GM21515 (cell line): Measurements from ENCODE around the gene KCNQ2.

Experiments
- ATAC-seq: cut with Tn5 transposase; IDR thresholded peaks from one replicate; pipeline ENCODE4 v1.9.1; 2021; ENCODE audit not compliant: unreplicated experiment

Gene KCNQ2

GRCh38 chr20:63360850-63361518, 111.5 kb downstream of the KCNQ2 start, which contains the start of gene CHRNA4:
TSS of gene CHRNA4 (minus strand) at chr20:63361349. CDS start at chr20:63361165, 184 bp downstream.
- no peak for ATAC-seq

- no peak for ATAC-seq
These were observed 112.3 kb downstream of the KCNQ2 start for GRCh38 chr20:63359937-63360849.

- no peak for ATAC-seq
These were observed 113.1 kb downstream of the KCNQ2 start for GRCh38 chr20:63359164-63359934.

- no peak for ATAC-seq
These were observed 114.2 kb downstream of the KCNQ2 start for GRCh38 chr20:63357921-63358905.

- no peak for ATAC-seq
These were observed 115.2 kb downstream of the KCNQ2 start for GRCh38 chr20:63356931-63357879.

GRCh38 chr20:63356511-63356910, 115.9 kb downstream of the KCNQ2 start:
- ATAC-seq = no peak

- no peak for ATAC-seq
These were observed 116.6 kb downstream of the KCNQ2 start for GRCh38 chr20:63355781-63356295.

- no peak for ATAC-seq
These were observed 117.7 kb downstream of the KCNQ2 start for GRCh38 chr20:63354636-63355350.

GRCh38 chr20:63352811-63353221, 119.6 kb downstream of the KCNQ2 start:
- no peak for ATAC-seq

GRCh38 chr20:63351811-63352591, 120.5 kb downstream of the KCNQ2 start:
- ATAC-seq = no peak

- ATAC-seq = no peak
These were observed 121.1 kb downstream of the KCNQ2 start for GRCh38 chr20:63351326-63351700.

GRCh38 chr20:63350597-63351325, 121.7 kb downstream of the KCNQ2 start:
- no peak for ATAC-seq
